ENCODE data around the gene ADARB2. TPM values are rescaled to one million over a fixed set of nuclear protein-coding genes. Genes with fewer than 3 reads are reported as not detected.

Gene ADARB2
- polyA plus RNA-seq, 3 donors = not detected

GRCh38 chr10:1191752-1192151, 545.6 kb downstream of the ADARB2 start:
- Histone ChIP-seq H3K27ac (ENCODE audit: low read depth in 1 of 2, low read length in 2 of 2) (no peak overlapping the region), H4K20me1 (ENCODE audit: insufficient read depth, low read length) (no peaks in the 10 kb centered on the region), H3K36me3 (replicated peaks in 1 of 2; ENCODE audit: control insufficient read depth in 1 of 2, insufficient read depth in 2 of 2, low read length in 2 of 2) (no peaks in the 10 kb centered on the region), H3K27me3 (ENCODE audit: control insufficient read depth in 2 of 2, insufficient read depth in 2 of 2, low read length in 2 of 2) (peaks cover 0 to 2% of the 10 kb centered on the region in 2 donors), H3K4me2 (replicated peaks; ENCODE audit: extremely low read depth, low read length, poor library complexity, severe bottlenecking) (no peak overlapping the region), H3K79me2 (ENCODE audit: insufficient read depth, low read length) (no peaks in the 10 kb centered on the region), H3K9me3 (replicated peaks in 1 of 2; ENCODE audit: control insufficient read depth in 1 of 2, insufficient read depth in 1 of 2, low read length in 2 of 2) (no peaks in the 10 kb centered on the region), H3K4me1 (ENCODE audit: control insufficient read depth in 1 of 2, insufficient read depth in 2 of 2, low read length in 2 of 2) (no peaks in the 10 kb centered on the region), H3K9ac (ENCODE audit: insufficient read depth, low read length, poor library complexity, severe bottlenecking) (no peak overlapping the region), H3K4me3 (replicated peaks in 1 of 3; ENCODE audit: low read depth in 2 of 3, low read length in 3 of 3) (no peak overlapping the region), H2AFZ (ENCODE audit: insufficient read depth, low read depth, low read length, poor library complexity, severe bottlenecking) (no peak overlapping the region)
- H3K27me3 Mint-ChIP-seq (ENCODE audit: low read depth in 3 of 3) = peaks cover 5 to 7% (median 5%) of the 10 kb centered on the region in 3 donors
- no peaks in the 10 kb centered on the region for H3K36me3 Mint-ChIP-seq
- peaks cover 0 to 6% (median 0%) of the 10 kb centered on the region in 7 donors for H3K9me3 Mint-ChIP-seq
- no peaks in the 10 kb centered on the region for H3K4me1 Mint-ChIP-seq
- no peak for DNase-seq
- 88% methylated on average over 1 of the region's 7 CpGs for WGBS (ENCODE audit: insufficient coverage)
- no peak for TF ChIP-seq CTCF (IDR thresholded peaks at IDR 0.05)
- intact Hi-C loops (cut with micrococcal nuclease) = no loop called here
- no peak overlapping the region for H3K4me3 Mint-ChIP-seq
- no peak overlapping the region for H3K27ac Mint-ChIP-seq

- Histone ChIP-seq H3K9ac (ENCODE audit: insufficient read depth, low read length, poor library complexity, severe bottlenecking) (no peak overlapping the region), H3K27me3 (ENCODE audit: control insufficient read depth in 2 of 2, insufficient read depth in 2 of 2, low read length in 2 of 2) (peaks cover 0 to 1% of the 10 kb centered on the region in 2 donors), H3K9me3 (replicated peaks in 1 of 2; ENCODE audit: control insufficient read depth in 1 of 2, insufficient read depth in 1 of 2, low read length in 2 of 2) (no peaks in the 10 kb centered on the region), H4K20me1 (ENCODE audit: insufficient read depth, low read length) (no peaks in the 10 kb centered on the region), H3K4me2 (replicated peaks; ENCODE audit: extremely low read depth, low read length, poor library complexity, severe bottlenecking) (no peak overlapping the region), H3K79me2 (ENCODE audit: insufficient read depth, low read length) (no peaks in the 10 kb centered on the region), H2AFZ (ENCODE audit: insufficient read depth, low read depth, low read length, poor library complexity, severe bottlenecking) (no peak overlapping the region), H3K4me1 (ENCODE audit: control insufficient read depth in 1 of 2, insufficient read depth in 2 of 2, low read length in 2 of 2) (no peaks in the 10 kb centered on the region), H3K36me3 (replicated peaks in 1 of 2; ENCODE audit: control insufficient read depth in 1 of 2, insufficient read depth in 2 of 2, low read length in 2 of 2) (no peaks in the 10 kb centered on the region), H3K27ac (ENCODE audit: low read depth in 1 of 2, low read length in 2 of 2) (no peak overlapping the region), H3K4me3 (replicated peaks in 1 of 3; ENCODE audit: low read depth in 2 of 3, low read length in 3 of 3) (no peak overlapping the region)
- intact Hi-C loops (cut with micrococcal nuclease) = no loop called here
- TF ChIP-seq CTCF (IDR thresholded peaks at IDR 0.05) = no peak
- peaks cover 5 to 7% (median 5%) of the 10 kb centered on the region in 3 donors for H3K27me3 Mint-ChIP-seq (ENCODE audit: low read depth in 3 of 3)
- H3K9me3 Mint-ChIP-seq = peaks cover 0 to 6% (median 0%) of the 10 kb centered on the region in 7 donors
- no peak overlapping the region for H3K27ac Mint-ChIP-seq
- WGBS (ENCODE audit: insufficient coverage) = 89% methylated on average over 22 of the region's 22 CpGs
- H3K4me3 Mint-ChIP-seq = no peak overlapping the region
- no peaks in the 10 kb centered on the region for H3K36me3 Mint-ChIP-seq
- DNase-seq = no peak
- H3K4me1 Mint-ChIP-seq = no peaks in the 10 kb centered on the region
Observed at GRCh38 chr10:1190791-1191490, 546.4 kb downstream of the ADARB2 start.
